ENCODE data around the gene FER1L5. TPM values are rescaled to one million over a fixed set of nuclear protein-coding genes. Genes with fewer than 3 reads are reported as not detected.

The FER1L5 gene
- total RNA-seq, 2 experiments from 2014 or later: not detected

- CTCF ChIA-PET: no interaction called here
- H3K27me3 Mint-ChIP-seq: no peaks in the 10 kb centered on the region
- POLR2A ChIA-PET: no interaction called here
Observed at GRCh38 chr2:96691022-96691612, 48.6 kb downstream of the FER1L5 start.

DNA sequence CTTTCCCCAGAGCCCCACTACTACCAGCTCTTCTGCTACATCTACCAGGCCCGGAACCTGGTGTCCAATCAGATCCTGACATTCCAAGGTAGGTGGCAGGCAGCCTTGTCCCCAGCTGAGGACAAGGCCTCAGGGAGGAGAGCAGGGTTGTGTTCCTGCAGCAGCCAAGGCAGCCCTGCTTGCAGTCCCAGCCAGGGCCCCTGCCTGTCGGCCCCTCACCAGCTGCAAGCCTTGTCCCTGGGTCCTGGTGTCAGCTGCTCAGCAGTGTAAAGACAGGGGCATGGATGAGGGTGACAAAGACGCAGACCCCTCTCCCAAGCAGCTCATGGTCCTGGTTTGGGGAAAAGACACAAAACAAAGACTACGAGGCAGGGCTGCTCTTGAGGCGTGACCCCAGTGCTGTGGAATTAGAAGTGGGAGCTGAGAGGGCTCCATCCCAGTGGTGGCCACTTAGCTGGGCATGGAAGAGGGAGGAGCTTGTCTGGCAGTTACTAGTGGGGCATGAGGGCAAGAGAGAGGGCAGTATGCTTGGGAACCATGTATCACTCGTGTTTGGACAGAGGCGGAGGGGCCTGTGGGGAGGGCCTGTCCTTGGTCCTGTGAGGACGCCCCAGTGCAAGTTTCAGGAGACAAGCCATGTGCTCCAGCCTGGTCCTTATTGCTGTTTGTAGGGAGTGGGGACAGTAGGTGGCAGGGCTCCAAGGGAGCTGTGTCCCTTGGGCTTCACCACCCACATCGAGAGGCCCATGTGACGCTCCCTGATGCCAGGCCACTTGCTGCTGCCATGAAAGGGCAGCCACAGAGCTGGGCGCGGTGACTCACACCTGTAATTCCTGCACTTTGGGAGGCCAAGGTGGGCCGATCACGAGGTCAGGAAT, 49.8 kb downstream of the FER1L5 start:
- intact Hi-C loops (cut with DNase I, micrococcal nuclease): no loop called here
- CTCF ChIA-PET: interaction anchor here (0.6 kb wide), 2 partner anchors 260 to 1692 kb away, joined by 3 read pairs; no protein-coding TSS in a partner anchor
- Mint-ChIP-seq H3K36me3 (ENCODE audit: low read depth) (no peaks in the 10 kb centered on the region), H3K27me3 (no peaks in the 10 kb centered on the region), H3K4me3 (no peak overlapping the region), H3K9me3 (ENCODE audit: low read depth) (no peaks in the 10 kb centered on the region), H3K4me1 (no peaks in the 10 kb centered on the region), H3K27ac (no peak overlapping the region)
- no peak for DNase-seq
- ATAC-seq: no peak
- POLR2A ChIA-PET: no interaction called here

More at GRCh38 chr2:96691022-96691612, 48.6 kb downstream of the FER1L5 start:
- Mint-ChIP-seq H3K36me3 (ENCODE audit: low read depth) (no peaks in the 10 kb centered on the region), H3K4me1 (no peaks in the 10 kb centered on the region), H3K27ac (no peak overlapping the region), H3K9me3 (ENCODE audit: low read depth) (no peaks in the 10 kb centered on the region), H3K4me3 (no peak overlapping the region)
- DNase-seq (no peak), ATAC-seq (no peak)
- intact Hi-C loops (cut with DNase I, micrococcal nuclease): no loop called here

DNA sequence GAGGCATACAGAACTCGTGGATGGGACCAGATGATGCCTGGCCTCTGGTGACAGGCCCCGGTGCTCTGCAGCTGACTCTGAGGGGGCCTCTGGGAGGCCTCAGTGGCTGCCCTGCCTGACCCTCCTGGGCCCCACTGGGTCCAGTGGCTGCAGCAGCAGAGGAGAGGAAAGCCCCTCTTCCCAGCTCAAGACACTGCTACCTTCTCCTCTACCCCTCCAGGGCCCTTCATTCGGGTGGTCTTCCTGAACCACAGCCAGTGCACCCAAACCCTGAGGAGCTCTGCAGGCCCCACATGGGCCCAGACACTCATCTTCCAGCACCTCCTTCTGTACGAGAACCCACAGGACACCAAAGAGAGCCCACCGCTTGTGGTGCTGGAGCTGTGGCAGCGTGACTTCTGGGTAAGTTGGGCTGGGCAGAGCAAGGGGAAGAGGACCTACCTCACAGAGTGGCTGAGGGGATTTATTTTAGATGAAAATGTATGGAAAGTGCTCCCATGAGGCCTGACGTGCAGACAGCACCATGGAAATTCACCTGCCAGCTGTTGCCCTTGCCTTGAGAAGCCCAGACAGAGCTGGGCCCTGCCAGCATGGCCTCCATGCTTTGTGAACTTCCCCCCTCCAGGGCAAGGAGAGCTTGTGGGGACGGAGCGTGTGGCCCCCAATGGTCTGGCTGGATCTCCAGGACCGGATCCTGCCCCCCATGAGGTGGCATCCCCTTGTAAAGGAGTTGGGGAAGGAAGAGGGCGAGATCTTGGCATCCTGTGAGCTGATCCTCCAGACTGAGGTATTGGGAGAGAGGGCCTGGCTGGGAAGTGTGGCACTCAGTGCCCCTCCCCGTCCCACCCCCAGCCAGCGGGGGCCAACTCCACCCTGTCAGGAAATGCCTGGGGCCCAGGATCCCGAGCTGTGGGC, 51.0 kb downstream of the FER1L5 start:
- intact Hi-C loops (cut with DNase I, micrococcal nuclease): no loop called here

DNA sequence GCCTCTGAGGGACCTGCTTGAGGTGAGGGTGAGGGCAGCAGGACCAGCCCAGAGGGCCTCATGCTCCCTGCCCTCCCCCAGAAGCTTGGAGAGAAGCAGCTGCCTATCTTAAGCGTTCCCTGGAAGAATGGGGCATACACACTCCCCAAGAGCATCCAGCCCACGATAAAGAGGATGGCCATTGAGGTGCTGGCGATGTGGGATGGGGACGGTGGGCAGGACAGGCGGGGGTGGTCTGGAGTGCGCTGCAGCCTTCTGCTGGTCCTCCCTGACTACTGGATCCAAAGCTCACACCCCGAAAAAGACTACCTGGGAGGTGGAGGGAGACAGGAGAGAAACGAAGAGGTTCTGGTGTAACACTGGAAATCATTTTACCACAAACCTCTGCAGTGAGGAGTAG, 51.7 kb downstream of the FER1L5 start:
- Mint-ChIP-seq H3K36me3 (ENCODE audit: low read depth) (no peaks in the 10 kb centered on the region), H3K27me3 (no peaks in the 10 kb centered on the region), H3K27ac (no peak overlapping the region), H3K4me1 (no peaks in the 10 kb centered on the region), H3K9me3 (ENCODE audit: low read depth) (no peaks in the 10 kb centered on the region), H3K4me3 (no peak overlapping the region)
- CTCF ChIA-PET: interaction anchor here (0.6 kb wide), 1 partner anchor 26 kb away, joined by 4 read pairs; no protein-coding TSS in a partner anchor
- DNase-seq: no peak
- ATAC-seq: no peak
- POLR2A ChIA-PET: no interaction called here
- intact Hi-C loops (cut with DNase I, micrococcal nuclease): no loop called here

More for the DNA sequence above, 51.0 kb downstream of the FER1L5 start:
- ATAC-seq: no peak
- POLR2A ChIA-PET: no interaction called here
- Mint-ChIP-seq H3K4me1 (no peaks in the 10 kb centered on the region), H3K27me3 (no peaks in the 10 kb centered on the region), H3K4me3 (no peak overlapping the region), H3K36me3 (ENCODE audit: low read depth) (no peaks in the 10 kb centered on the region), H3K9me3 (ENCODE audit: low read depth) (no peaks in the 10 kb centered on the region), H3K27ac (no peak overlapping the region)
- no peak for DNase-seq
- CTCF ChIA-PET: interaction anchor here (0.6 to 0.7 kb wide), 2 partner anchors 47 to 261 kb away, joined by 3 read pairs; no protein-coding TSS in a partner anchor

- ATAC-seq (no peak), DNase-seq (no peak)
- CTCF ChIA-PET: interaction anchor here (0.6 kb wide), 1 partner anchor 25 kb away, joined by 4 read pairs; no protein-coding TSS in a partner anchor
Observed at GRCh38 chr2:96694816-96695455, 52.4 kb downstream of the FER1L5 start.

DNA sequence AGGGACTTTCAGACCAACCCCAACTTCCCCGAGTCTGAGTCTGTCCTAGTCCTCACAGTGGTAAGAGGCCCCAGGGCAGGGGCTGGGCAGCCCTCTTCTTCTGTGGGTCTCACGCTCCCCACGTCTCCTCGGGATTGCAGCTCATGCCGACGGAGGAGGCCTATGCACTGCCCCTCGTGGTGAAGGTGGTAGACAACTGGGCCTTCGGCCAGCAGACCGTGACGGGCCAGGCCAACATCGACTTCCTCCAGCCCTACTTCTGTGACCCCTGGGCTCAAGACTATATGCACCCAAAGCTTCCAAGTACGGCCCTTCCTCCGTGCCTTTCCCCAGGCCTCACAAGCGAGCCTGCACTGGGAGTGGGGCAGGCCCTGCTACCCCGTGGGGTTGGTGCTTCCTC, 53.0 kb downstream of the FER1L5 start:
- no peaks in the 10 kb centered on the region for H3K36me3 Mint-ChIP-seq (ENCODE audit: low read depth)
- H3K4me1 Mint-ChIP-seq: no peaks in the 10 kb centered on the region
- CTCF ChIA-PET: no interaction called here
- no peaks in the 10 kb centered on the region for H3K27me3 Mint-ChIP-seq
- H3K9me3 Mint-ChIP-seq (ENCODE audit: low read depth): no peaks in the 10 kb centered on the region
- no peak for DNase-seq
- intact Hi-C loops (cut with DNase I, micrococcal nuclease): no loop called here
- POLR2A ChIA-PET: no interaction called here
- no peak overlapping the region for H3K27ac Mint-ChIP-seq
- ATAC-seq: no peak
- H3K4me3 Mint-ChIP-seq: no peak overlapping the region

More at GRCh38 chr2:96694816-96695455, 52.4 kb downstream of the FER1L5 start:
- H3K4me1 Mint-ChIP-seq: no peaks in the 10 kb centered on the region
- H3K4me3 Mint-ChIP-seq: no peak overlapping the region
- POLR2A ChIA-PET: no interaction called here
- H3K27me3 Mint-ChIP-seq: no peaks in the 10 kb centered on the region
- H3K36me3 Mint-ChIP-seq (ENCODE audit: low read depth): no peaks in the 10 kb centered on the region
- H3K27ac Mint-ChIP-seq: no peak overlapping the region
- intact Hi-C loops (cut with DNase I, micrococcal nuclease): no loop called here
- no peaks in the 10 kb centered on the region for H3K9me3 Mint-ChIP-seq (ENCODE audit: low read depth)

- POLR2A ChIA-PET: no interaction called here
- no peak overlapping the region for H3K27ac Mint-ChIP-seq
- no peak for ATAC-seq
Observed at GRCh38 chr2:96697476-96697875, 54.9 kb downstream of the FER1L5 start.

GRCh38 chr2:96698221-96698861, 55.8 kb downstream of the FER1L5 start:
- CTCF ChIA-PET: no interaction called here
- DNase-seq (no peak), ATAC-seq (no peak)
- POLR2A ChIA-PET: no interaction called here
- H3K27ac Mint-ChIP-seq: no peak overlapping the region
- no peaks in the 10 kb centered on the region for H3K36me3 Mint-ChIP-seq (ENCODE audit: low read depth)
- H3K9me3 Mint-ChIP-seq (ENCODE audit: low read depth): no peaks in the 10 kb centered on the region
- H3K4me3 Mint-ChIP-seq: no peak overlapping the region
- H3K4me1 Mint-ChIP-seq: no peaks in the 10 kb centered on the region
- intact Hi-C loops (cut with DNase I, micrococcal nuclease): no loop called here
- H3K27me3 Mint-ChIP-seq: no peaks in the 10 kb centered on the region

More at GRCh38 chr2:96697476-96697875, 54.9 kb downstream of the FER1L5 start:
- DNase-seq: no peak
- Mint-ChIP-seq H3K36me3 (ENCODE audit: low read depth) (no peaks in the 10 kb centered on the region), H3K9me3 (ENCODE audit: low read depth) (no peaks in the 10 kb centered on the region), H3K4me1 (no peaks in the 10 kb centered on the region), H3K4me3 (no peak overlapping the region), H3K27me3 (no peaks in the 10 kb centered on the region)
- intact Hi-C loops (cut with DNase I, micrococcal nuclease): no loop called here
- CTCF ChIA-PET: no interaction called here

- Mint-ChIP-seq H3K27ac (no peak overlapping the region), H3K4me3 (no peak overlapping the region), H3K36me3 (ENCODE audit: low read depth) (peaks cover under 1% of the 10 kb centered on the region), H3K4me1 (no peaks in the 10 kb centered on the region), H3K27me3 (no peaks in the 10 kb centered on the region), H3K9me3 (ENCODE audit: low read depth) (no peaks in the 10 kb centered on the region)
- ATAC-seq (no peak), DNase-seq (no peak)
- POLR2A ChIA-PET: no interaction called here
- CTCF ChIA-PET: interaction anchor here (0.5 to 0.7 kb wide), 3 partner anchors 37 to 276 kb away, joined by 3 read pairs; no protein-coding TSS in a partner anchor
- intact Hi-C loops (cut with DNase I, micrococcal nuclease): no loop called here
Observed at GRCh38 chr2:96699021-96699420, 56.5 kb downstream of the FER1L5 start.

DNA sequence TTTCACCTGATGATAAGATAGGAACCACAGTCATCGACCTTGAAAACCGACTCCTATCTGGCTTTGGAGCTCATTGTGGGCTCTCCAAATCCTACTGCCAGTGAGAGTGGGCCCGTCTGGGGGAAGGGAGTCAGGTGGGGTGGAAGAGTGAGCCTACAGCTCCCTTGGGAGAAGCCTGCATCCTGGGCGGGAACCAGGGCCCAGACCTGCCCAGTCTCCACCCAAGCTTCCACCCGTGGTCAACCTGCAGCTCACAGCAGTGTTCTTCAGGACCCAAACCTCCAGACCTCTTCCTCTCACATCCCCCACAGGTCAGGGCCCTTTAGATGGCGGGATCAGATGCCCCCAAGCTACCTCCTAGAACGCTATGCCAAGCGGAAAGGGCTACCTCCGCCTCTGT, 57.1 kb downstream of the FER1L5 start:
- POLR2A ChIA-PET: no interaction called here
- Mint-ChIP-seq H3K9me3 (ENCODE audit: low read depth) (no peaks in the 10 kb centered on the region), H3K4me1 (no peaks in the 10 kb centered on the region), H3K27me3 (no peaks in the 10 kb centered on the region), H3K36me3 (ENCODE audit: low read depth) (peaks cover 1% of the 10 kb centered on the region), H3K4me3 (no peak overlapping the region), H3K27ac (no peak overlapping the region)
- intact Hi-C loops (cut with DNase I, micrococcal nuclease): no loop called here
- DNase-seq: no peak
- CTCF ChIA-PET: interaction anchor here (0.5 to 0.7 kb wide), 4 partner anchors 12 to 120 kb away, joined by 3 to 4 read pairs (median 3); no protein-coding TSS in a partner anchor
- no peak for ATAC-seq

Data from activated CD4-positive, alpha-beta T cell treated with anti-CD3 and anti-CD28 coated beads for 36 hours (primary cell).